Activated CD8-positive, alpha-beta memory T cell treated with anti-CD3 and anti-CD28 coated beads for 48 hours (primary cell): ENCODE measurements around the gene IGSF6.
"Not testable (repeated sequence)": the region's sequence is repeated elsewhere in the genome, so short reads cannot be mapped to it uniquely, and the experiment has no call there.

ENCODE experiments used
- DNase-seq, 3 experiments: peaks; one replicate each; pipeline ENCODE4 v3.0.0-alpha.2; 2020; ENCODE audit warnings: low read depth in 2 of 3, low spot score in 2 of 3

The IGSF6 gene

GRCh38 chr16:21629616-21630539 lies 22.5 kb downstream of the IGSF6 start:
- not testable (repeated sequence) for DNase-seq

GRCh38 chr16:21628772-21629171 lies 23.6 kb downstream of the IGSF6 start:
- no peak for DNase-seq

- no peak for DNase-seq
These were observed 24.2 kb downstream of the IGSF6 start for GRCh38 chr16:21628121-21628726.

GRCh38 chr16:21626659-21627277 lies 25.6 kb downstream of the IGSF6 start:
- no peak for DNase-seq

- DNase-seq = no peak
These were observed 27.4 kb downstream of the IGSF6 start for GRCh38 chr16:21625026-21625425.

- DNase-seq = no peak
These were observed 29.9 kb downstream of the IGSF6 start for GRCh38 chr16:21622545-21622944.

GRCh38 chr16:21620592-21620991 lies 31.8 kb downstream of the IGSF6 start:
- no peak for DNase-seq

GRCh38 chr16:21619765-21620425 lies 32.5 kb downstream of the IGSF6 start:
- DNase-seq = no peak

GRCh38 chr16:21618281-21618680 lies 34.1 kb downstream of the IGSF6 start:
- no peak for DNase-seq

GRCh38 chr16:21617607-21618006 lies 34.8 kb downstream of the IGSF6 start:
- no peak for DNase-seq

GRCh38 chr16:21614896-21615295 lies 37.5 kb downstream of the IGSF6 start:
- DNase-seq = no peak

- DNase-seq = no peak
These were observed 38.6 kb downstream of the IGSF6 start for GRCh38 chr16:21613781-21614180.

GRCh38 chr16:21613361-21613760 lies 39.0 kb downstream of the IGSF6 start:
- no peak for DNase-seq

- no peak for DNase-seq
These were observed 40.6 kb downstream of the IGSF6 start for GRCh38 chr16:21611556-21612384.

GRCh38 chr16:21611198-21611555 lies 41.2 kb downstream of the IGSF6 start:
- no peak for DNase-seq

- DNase-seq = no peak
These were observed 41.6 kb downstream of the IGSF6 start for GRCh38 chr16:21610766-21611165.

- DNase-seq = no peak
These were observed 42.3 kb downstream of the IGSF6 start for GRCh38 chr16:21610006-21610544.

GRCh38 chr16:21608639-21609328 lies 43.6 kb downstream of the IGSF6 start:
- no peak for DNase-seq

- DNase-seq = not testable (repeated sequence)
These were observed 46.6 kb downstream of the IGSF6 start for GRCh38 chr16:21605848-21606247.

GRCh38 chr16:21603928-21604327 lies 48.5 kb downstream of the IGSF6 start:
- no peak for DNase-seq
